Measurements from ENCODE around the gene RIN3.

DNA sequence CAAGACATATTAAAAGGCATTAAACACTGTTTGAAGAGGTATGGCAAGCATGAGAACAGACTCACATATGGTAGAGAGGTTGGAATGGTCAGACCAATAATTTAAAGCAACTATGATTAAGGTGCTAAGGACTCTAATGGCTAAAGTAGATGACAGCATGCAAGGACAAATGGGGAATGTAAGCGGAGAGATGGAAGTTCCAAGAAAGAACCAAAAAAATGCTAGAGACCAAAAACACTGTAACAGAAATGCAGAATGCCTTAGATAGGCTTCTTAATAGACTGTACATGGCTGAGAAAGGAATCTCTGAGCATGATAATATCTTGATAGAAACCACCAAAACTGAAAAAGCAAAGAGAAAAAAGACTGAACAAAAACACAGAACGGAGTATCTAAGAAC lies 77.4 kb downstream of the RIN3 start:
- TF ChIP-seq, protein P1, sequence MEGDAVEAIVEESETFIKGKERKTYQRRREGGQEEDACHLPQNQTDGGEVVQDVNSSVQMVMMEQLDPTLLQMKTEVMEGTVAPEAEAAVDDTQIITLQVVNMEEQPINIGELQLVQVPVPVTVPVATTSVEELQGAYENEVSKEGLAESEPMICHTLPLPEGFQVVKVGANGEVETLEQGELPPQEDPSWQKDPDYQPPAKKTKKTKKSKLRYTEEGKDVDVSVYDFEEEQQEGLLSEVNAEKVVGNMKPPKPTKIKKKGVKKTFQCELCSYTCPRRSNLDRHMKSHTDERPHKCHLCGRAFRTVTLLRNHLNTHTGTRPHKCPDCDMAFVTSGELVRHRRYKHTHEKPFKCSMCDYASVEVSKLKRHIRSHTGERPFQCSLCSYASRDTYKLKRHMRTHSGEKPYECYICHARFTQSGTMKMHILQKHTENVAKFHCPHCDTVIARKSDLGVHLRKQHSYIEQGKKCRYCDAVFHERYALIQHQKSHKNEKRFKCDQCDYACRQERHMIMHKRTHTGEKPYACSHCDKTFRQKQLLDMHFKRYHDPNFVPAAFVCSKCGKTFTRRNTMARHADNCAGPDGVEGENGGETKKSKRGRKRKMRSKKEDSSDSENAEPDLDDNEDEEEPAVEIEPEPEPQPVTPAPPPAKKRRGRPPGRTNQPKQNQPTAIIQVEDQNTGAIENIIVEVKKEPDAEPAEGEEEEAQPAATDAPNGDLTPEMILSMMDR (IDR thresholded peaks at IDR 0.05), result no peak
- no peak for TF ChIP-seq POLR2A (IDR thresholded peaks at IDR 0.05)
- no peak for TF ChIP-seq POLR2AphosphoS5 (IDR thresholded peaks at IDR 0.05)

All from prostate gland (tissue), 2 donors.